Activated T-helper 1 cell treated with anti-CD3 and anti-CD28 coated beads, Interleukin-12 subunit alpha, Interleukin-12 subunit beta, Interleukin-2, Interleukin-4 antibody, amounts not matched to agents 30 ng/mL and 10 ng/mL and 1 ng/mL, durations not matched to agents 14 hours and 24 hours and 36 hours (primary cell): ENCODE data around the gene WDR35. TPM values are rescaled to one million over a fixed set of nuclear protein-coding genes. Genes with fewer than 3 reads are reported as not detected.
"Not testable (repeated sequence)": the region's sequence is repeated elsewhere in the genome, so short reads cannot be mapped to it uniquely, and the experiment has no call there.

Experiments used
- DNase-seq: peaks from one replicate; pipeline ENCODE4 v3.0.0; 2021; ENCODE audit warnings: low spot score
- H3K27ac Mint-ChIP-seq: one replicate; pipeline ENCODE4 v1.8.0; 2021; ENCODE audit warnings: mild to moderate bottlenecking, mixed read lengths
- H3K27me3 Mint-ChIP-seq: one replicate; pipeline ENCODE4 v1.8.0; 2022; ENCODE audit warnings: mild to moderate bottlenecking, moderate library complexity, mixed read lengths; ENCODE audit not compliant: insufficient read depth
- H3K36me3 Mint-ChIP-seq: one replicate; pipeline ENCODE4 v1.8.0; 2021; ENCODE audit warnings: low read depth, mixed read lengths
- H3K4me1 Mint-ChIP-seq: one replicate; pipeline ENCODE4 v1.8.0; 2021; ENCODE audit warnings: low read depth, mixed read lengths
- H3K4me3 Mint-ChIP-seq: one replicate; pipeline ENCODE4 v1.8.0; 2021; ENCODE audit warnings: mild to moderate bottlenecking, moderate library complexity, mixed read lengths
- H3K9me3 Mint-ChIP-seq: one replicate; pipeline ENCODE4 v1.8.0; 2021; ENCODE audit warnings: mixed read lengths
- intact Hi-C: fragments of 100-400 bp; cut with micrococcal nuclease; formaldehyde crosslinking; loops from one replicate; pipeline ENCODE4 v1.15.1; 2024
- total RNA-seq: library from RNA; stranded (reverse); gene quantifications from 2 replicates; pipeline ENCODE4 v1.2.3, GENCODE V29; 2022

The WDR35 gene
- total RNA-seq, 1 donor from 2014 or later = 7.8 TPM

- intact Hi-C loops = no loop called here
- no peak overlapping the region for H3K4me3 Mint-ChIP-seq
- no peak overlapping the region for H3K27ac Mint-ChIP-seq
- DNase-seq = no peak
- H3K36me3 Mint-ChIP-seq = peaks cover 2% of the 10 kb centered on the region
- no peaks in the 10 kb centered on the region for H3K4me1 Mint-ChIP-seq
- H3K9me3 Mint-ChIP-seq = no peaks in the 10 kb centered on the region
- no peaks in the 10 kb centered on the region for H3K27me3 Mint-ChIP-seq
These were observed 42.5 kb downstream of the WDR35 start for GRCh38 chr2:19947184-19947940.

GRCh38 chr2:19944205-19944845, 45.6 kb downstream of the WDR35 start:
- no peak for DNase-seq
- H3K4me1 Mint-ChIP-seq = no peaks in the 10 kb centered on the region
- H3K27ac Mint-ChIP-seq = no peak overlapping the region
- H3K27me3 Mint-ChIP-seq = no peaks in the 10 kb centered on the region
- H3K9me3 Mint-ChIP-seq = no peaks in the 10 kb centered on the region
- intact Hi-C loops = no loop called here
- H3K36me3 Mint-ChIP-seq = peaks cover 8% of the 10 kb centered on the region
- no peak overlapping the region for H3K4me3 Mint-ChIP-seq

- Mint-ChIP-seq H3K27ac (no peak overlapping the region), H3K4me3 (no peak overlapping the region), H3K27me3 (no peaks in the 10 kb centered on the region), H3K36me3 (peaks cover 8% of the 10 kb centered on the region), H3K9me3 (no peaks in the 10 kb centered on the region), H3K4me1 (no peaks in the 10 kb centered on the region)
- no peak for DNase-seq
- intact Hi-C loops = no loop called here
These were observed 46.7 kb downstream of the WDR35 start for GRCh38 chr2:19943189-19943588.

DNA sequence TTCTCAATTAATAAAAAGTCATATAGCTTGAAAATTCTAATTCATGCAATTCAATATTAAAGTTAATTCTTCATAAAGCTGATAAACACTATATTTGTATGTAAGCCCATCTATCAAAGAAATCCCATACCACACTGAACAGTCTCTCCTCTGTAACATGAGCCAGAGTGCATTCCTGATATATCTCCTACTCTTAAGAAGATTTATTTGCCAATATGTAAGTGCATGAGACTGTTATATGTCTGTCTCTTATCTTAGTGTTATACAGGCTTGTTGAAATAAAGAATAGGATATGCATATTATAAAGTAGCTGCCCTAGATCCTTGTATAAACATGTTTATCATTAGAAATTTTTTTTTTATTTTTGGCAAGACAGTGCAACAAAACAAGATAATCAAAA, 47.7 kb downstream of the WDR35 start:
- Mint-ChIP-seq H3K36me3 (peaks cover 10% of the 10 kb centered on the region), H3K4me1 (no peaks in the 10 kb centered on the region), H3K27me3 (no peaks in the 10 kb centered on the region), H3K4me3 (no peak overlapping the region), H3K9me3 (no peaks in the 10 kb centered on the region), H3K27ac (no peak overlapping the region)
- no peak for DNase-seq
- intact Hi-C loops = no loop called here

GRCh38 chr2:19937004-19937403, 52.9 kb downstream of the WDR35 start:
- peaks cover 10% of the 10 kb centered on the region for H3K36me3 Mint-ChIP-seq
- no peaks in the 10 kb centered on the region for H3K9me3 Mint-ChIP-seq
- no peak overlapping the region for H3K27ac Mint-ChIP-seq
- intact Hi-C loops = no loop called here
- DNase-seq = no peak
- H3K4me1 Mint-ChIP-seq = no peaks in the 10 kb centered on the region
- H3K27me3 Mint-ChIP-seq = no peaks in the 10 kb centered on the region
- no peak overlapping the region for H3K4me3 Mint-ChIP-seq

DNA sequence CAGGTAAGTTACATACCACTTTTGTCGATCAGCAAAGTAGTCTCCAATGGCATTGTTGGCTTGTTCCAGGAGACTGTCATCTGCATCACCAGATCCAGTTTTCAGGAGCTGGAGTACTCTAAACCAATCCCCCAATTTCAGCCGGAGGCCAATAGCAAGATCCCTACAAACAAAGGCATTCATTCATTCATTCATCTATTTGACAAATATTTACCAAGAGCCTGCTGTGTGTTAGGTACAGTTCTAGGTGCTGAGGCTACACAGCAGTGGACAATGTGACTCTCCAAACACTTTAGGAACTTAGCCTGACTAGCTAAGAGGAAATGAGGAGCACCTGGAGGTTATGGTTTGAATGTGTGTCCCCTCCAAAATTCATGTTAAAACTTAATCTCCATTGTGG, 53.7 kb downstream of the WDR35 start:
- Mint-ChIP-seq H3K4me1 (no peaks in the 10 kb centered on the region), H3K27ac (no peak overlapping the region), H3K27me3 (no peaks in the 10 kb centered on the region), H3K9me3 (no peaks in the 10 kb centered on the region), H3K4me3 (no peak overlapping the region), H3K36me3 (peaks cover 12% of the 10 kb centered on the region)
- no peak for DNase-seq
- intact Hi-C loops = no loop called here

DNA sequence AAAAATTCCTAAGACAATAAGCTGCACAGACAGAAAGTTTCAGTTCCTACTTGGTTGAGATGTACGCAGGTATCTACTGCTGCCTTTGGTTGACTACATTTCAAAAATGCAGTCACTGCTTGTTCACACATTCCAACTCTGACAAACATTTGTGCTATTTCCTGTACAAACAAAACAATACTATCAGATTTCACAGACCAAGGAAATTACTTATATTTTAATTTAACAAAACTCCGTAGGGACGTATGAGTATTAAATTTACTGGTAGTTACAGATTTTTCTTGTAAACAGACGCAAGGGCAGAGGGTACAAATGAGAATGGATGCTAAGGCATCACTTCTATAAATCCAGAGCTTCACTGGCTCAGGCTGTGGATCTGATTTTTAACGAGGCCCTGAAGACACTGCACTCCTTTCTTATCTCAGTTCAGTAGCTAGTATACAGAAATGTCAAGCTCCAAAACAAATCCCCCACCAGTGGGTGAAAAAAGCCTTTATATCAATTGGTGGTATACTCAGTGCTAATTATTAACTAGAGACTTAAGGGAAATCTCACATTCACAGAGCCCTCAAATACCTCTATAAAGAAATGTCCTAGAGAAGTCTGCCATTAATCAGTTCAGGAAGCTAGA, 56.4 kb downstream of the WDR35 start:
- intact Hi-C loops = no loop called here
- Mint-ChIP-seq H3K27ac (no peak overlapping the region), H3K4me3 (no peak overlapping the region), H3K4me1 (no peaks in the 10 kb centered on the region), H3K36me3 (peaks cover 20% of the 10 kb centered on the region), H3K9me3 (peaks cover 1% of the 10 kb centered on the region), H3K27me3 (no peaks in the 10 kb centered on the region)
- no peak for DNase-seq

- intact Hi-C loops = no loop called here
- H3K4me3 Mint-ChIP-seq = no peak overlapping the region
- H3K4me1 Mint-ChIP-seq = no peaks in the 10 kb centered on the region
- H3K36me3 Mint-ChIP-seq = peaks cover 22% of the 10 kb centered on the region
- no peak for DNase-seq
- no peak overlapping the region for H3K27ac Mint-ChIP-seq
- H3K27me3 Mint-ChIP-seq = no peaks in the 10 kb centered on the region
- peaks cover 4% of the 10 kb centered on the region for H3K9me3 Mint-ChIP-seq
These were observed 57.0 kb downstream of the WDR35 start for GRCh38 chr2:19932928-19933327.

- no peak for DNase-seq
- intact Hi-C loops = no loop called here
- peaks cover 23% of the 10 kb centered on the region for H3K9me3 Mint-ChIP-seq
- H3K36me3 Mint-ChIP-seq = peaks cover 32% of the 10 kb centered on the region
- H3K27me3 Mint-ChIP-seq = no peaks in the 10 kb centered on the region
- no peak overlapping the region for H3K27ac Mint-ChIP-seq
- H3K4me1 Mint-ChIP-seq = no peaks in the 10 kb centered on the region
- no peak overlapping the region for H3K4me3 Mint-ChIP-seq
These were observed 60.7 kb downstream of the WDR35 start for GRCh38 chr2:19929226-19929625.

DNA sequence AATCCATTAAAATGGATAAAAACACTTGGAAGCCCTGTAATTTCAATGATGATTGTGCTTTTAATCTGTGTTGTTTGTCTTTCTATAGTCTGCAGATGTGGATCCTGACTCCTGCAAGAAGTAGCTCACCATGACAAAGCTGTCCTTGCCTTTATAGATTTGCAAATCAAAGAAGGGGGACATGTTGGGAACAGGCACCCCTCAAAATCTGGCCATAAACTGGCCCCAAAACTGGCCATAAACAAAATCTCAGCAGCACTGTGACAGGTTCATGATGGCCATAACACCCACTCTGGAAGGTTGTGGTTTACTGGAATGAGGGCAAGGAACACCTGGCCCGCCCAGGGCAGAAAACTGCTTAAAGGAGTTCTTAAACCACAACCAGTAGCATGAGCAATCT, 62.1 kb downstream of the WDR35 start:
- peaks cover 29% of the 10 kb centered on the region for H3K36me3 Mint-ChIP-seq
- H3K27ac Mint-ChIP-seq, H3K4me1 Mint-ChIP-seq, intact Hi-C loops, H3K4me3 Mint-ChIP-seq, DNase-seq, H3K27me3 Mint-ChIP-seq: not testable (repeated sequence)
- peaks cover 23% of the 10 kb centered on the region for H3K9me3 Mint-ChIP-seq

- not testable (repeated sequence) for H3K27ac Mint-ChIP-seq
- peaks cover 27% of the 10 kb centered on the region for H3K36me3 Mint-ChIP-seq
These were observed 65.4 kb downstream of the WDR35 start for GRCh38 chr2:19924526-19924925.

DNA sequence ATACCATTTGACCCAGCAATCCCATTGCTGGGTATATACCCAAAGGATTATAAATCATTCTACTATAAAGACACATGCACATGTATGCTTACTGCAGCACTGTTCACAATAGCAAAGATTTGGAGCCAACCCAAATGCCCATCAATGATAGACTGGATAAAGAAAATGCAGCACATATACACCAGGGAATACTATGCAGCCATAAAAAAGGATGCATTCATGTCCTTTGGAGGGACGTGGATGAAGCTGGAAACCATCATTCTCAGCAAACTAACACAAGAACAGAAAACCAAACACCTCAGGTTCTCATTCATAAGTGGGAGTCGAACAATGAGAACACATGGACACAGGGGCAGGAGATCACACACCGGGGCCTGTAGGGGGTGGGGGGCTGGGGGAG, 67.7 kb downstream of the WDR35 start:
- intact Hi-C loops, H3K27ac Mint-ChIP-seq: not testable (repeated sequence)
- H3K36me3 Mint-ChIP-seq = peaks cover 16% of the 10 kb centered on the region

More at GRCh38 chr2:19924526-19924925, 65.4 kb downstream of the WDR35 start:
- H3K4me3 Mint-ChIP-seq, intact Hi-C loops, H3K4me1 Mint-ChIP-seq, DNase-seq, H3K27me3 Mint-ChIP-seq: not testable (repeated sequence)
- peaks cover 23% of the 10 kb centered on the region for H3K9me3 Mint-ChIP-seq

GRCh38 chr2:19916385-19916950, 73.4 kb downstream of the WDR35 start:
- intact Hi-C loops = no loop called here

More for the DNA sequence above, 67.7 kb downstream of the WDR35 start:
- peaks cover 11% of the 10 kb centered on the region for H3K9me3 Mint-ChIP-seq
- not testable (repeated sequence) for H3K4me3 Mint-ChIP-seq, H3K4me1 Mint-ChIP-seq, DNase-seq, H3K27me3 Mint-ChIP-seq

More at GRCh38 chr2:19916385-19916950, 73.4 kb downstream of the WDR35 start:
- H3K4me1 Mint-ChIP-seq = no peaks in the 10 kb centered on the region
- H3K36me3 Mint-ChIP-seq = peaks cover 3% of the 10 kb centered on the region
- H3K9me3 Mint-ChIP-seq = no peaks in the 10 kb centered on the region
- no peaks in the 10 kb centered on the region for H3K27me3 Mint-ChIP-seq
- DNase-seq = no peak
- no peak overlapping the region for H3K27ac Mint-ChIP-seq
- H3K4me3 Mint-ChIP-seq = no peak overlapping the region
